Omental fat pad (tissue), 4 donors: ENCODE results near the gene TEX261. TPM values are rescaled to one million over a fixed set of nuclear protein-coding genes. Genes with fewer than 3 reads are reported as not detected.

Source experiments
- ATAC-seq: fragments of 150-250 bp; one replicate; pipeline ENCODE4 v1.9.1; 2016; ENCODE audit warnings: mild to moderate bottlenecking, moderate library complexity; ENCODE audit not compliant: low FRiP score
- DNase-seq: peaks from one replicate; pipeline ENCODE4 v3.0.0-alpha.2; 2019; ENCODE audit warnings: low spot score
- CTCF ChIP-seq, 3 donors: fragments of 450-650 bp; IDR thresholded peaks; one replicate each; pipeline ENCODE4 v1.5.1; 2016 to 2017; ENCODE audit warnings: antibody characterized with exemption in 3 of 3, mild to moderate bottlenecking in 3 of 3, moderate library complexity in 2 of 3
- total RNA-seq, 4 donors: library from RNA; depleted of rRNA; stranded (reverse); fragments of >200 nt; gene quantifications; one replicate each; pipeline ENCODE4 v1.1.0, GENCODE V29; 2016

Gene TEX261
- total RNA-seq, 4 donors from 2014 or later, result 33.6 to 63.0 (median 41.1) TPM

GRCh38 chr2:70988151-70988550 is 6.5 kb downstream of the TEX261 start:
- ATAC-seq (no peak), DNase-seq (no peak)
- no peak for TF ChIP-seq CTCF (IDR thresholded peaks at IDR 0.05)

- no peak for TF ChIP-seq CTCF (IDR thresholded peaks at IDR 0.05)
- ATAC-seq (no peak), DNase-seq (no peak)
Observed at GRCh38 chr2:70987386-70987785, 7.3 kb downstream of the TEX261 start.

DNA sequence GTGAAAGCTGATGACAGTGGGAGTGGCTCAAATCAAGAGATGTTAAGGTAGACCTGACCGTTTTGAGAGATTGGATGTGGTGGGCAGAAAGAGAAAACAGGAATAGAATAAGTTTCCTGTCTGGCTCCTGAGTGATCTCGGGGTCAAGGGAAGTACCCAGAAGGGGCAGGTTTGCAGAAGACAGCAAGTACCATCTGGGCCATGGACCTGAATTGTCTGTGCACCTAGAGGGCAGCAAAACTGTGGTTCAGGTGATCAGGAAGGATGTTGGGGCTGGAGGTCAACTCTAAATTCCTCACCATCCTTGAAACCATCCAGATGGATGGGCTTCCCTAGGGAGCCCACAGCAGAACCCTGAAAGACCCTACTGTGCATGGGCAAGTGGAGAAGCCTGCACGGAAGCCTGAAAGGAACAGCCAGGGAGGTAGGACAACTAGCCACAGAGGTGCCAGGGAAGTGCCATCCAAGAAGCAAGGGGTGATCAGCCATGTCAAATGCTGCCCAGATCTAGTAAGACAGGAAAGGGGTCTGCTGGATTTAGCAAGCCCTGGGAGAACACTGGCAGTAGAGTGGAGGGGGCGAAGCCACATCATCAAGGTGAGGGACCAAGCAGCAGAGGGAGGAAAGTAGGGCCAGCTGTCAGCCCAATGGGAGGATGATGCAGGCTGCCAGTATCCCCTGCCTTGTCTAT is 8.0 kb downstream of the TEX261 start:
- DNase-seq (no peak), ATAC-seq (no peak)
- TF ChIP-seq CTCF (IDR thresholded peaks at IDR 0.05), result no peak

GRCh38 chr2:70985956-70986355 is 8.7 kb downstream of the TEX261 start:
- ATAC-seq (no peak), DNase-seq (no peak)
- TF ChIP-seq CTCF (IDR thresholded peaks at IDR 0.05), result no peak

GRCh38 chr2:70985283-70985688 is 9.4 kb downstream of the TEX261 start:
- ATAC-seq, result no peak
- DNase-seq, result no peak
- TF ChIP-seq CTCF (IDR thresholded peaks at IDR 0.05), result no peak

- ATAC-seq (no peak), DNase-seq (peak; percentile 47)
- TF ChIP-seq CTCF (IDR thresholded peaks at IDR 0.05), result no peak
Observed at GRCh38 chr2:70984576-70985282, 9.9 kb downstream of the TEX261 start.

DNA sequence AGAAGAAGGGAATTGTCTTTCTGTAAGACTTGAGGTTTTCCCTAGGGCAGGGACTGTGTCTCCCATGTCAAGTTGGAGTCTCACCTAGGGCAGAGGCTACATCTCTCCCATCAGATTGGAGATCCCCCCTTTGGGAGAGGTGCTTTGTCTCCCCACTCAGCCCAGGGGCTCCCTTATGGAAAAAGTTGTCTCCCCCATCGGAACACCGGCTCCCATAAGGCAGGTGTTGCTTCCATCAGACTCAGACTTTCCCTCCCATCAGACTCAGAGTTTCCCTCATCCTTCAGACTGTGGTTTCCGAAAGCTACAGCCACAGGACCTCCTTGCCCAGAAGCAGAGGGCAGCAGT is 10.5 kb downstream of the TEX261 start:
- ATAC-seq (no peak), DNase-seq (no peak)
- TF ChIP-seq CTCF (IDR thresholded peaks at IDR 0.05), result no peak
